Measurements from ENCODE around the gene COL4A2.
"Not testable (repeated sequence)": the region's sequence is repeated elsewhere in the genome, so short reads cannot be mapped to it uniquely, and the experiment has no call there.

The COL4A2 gene

GRCh38 chr13:110308656-110309359 is 1.7 kb downstream of the COL4A2 start:
- no peak for DNase-seq

DNA sequence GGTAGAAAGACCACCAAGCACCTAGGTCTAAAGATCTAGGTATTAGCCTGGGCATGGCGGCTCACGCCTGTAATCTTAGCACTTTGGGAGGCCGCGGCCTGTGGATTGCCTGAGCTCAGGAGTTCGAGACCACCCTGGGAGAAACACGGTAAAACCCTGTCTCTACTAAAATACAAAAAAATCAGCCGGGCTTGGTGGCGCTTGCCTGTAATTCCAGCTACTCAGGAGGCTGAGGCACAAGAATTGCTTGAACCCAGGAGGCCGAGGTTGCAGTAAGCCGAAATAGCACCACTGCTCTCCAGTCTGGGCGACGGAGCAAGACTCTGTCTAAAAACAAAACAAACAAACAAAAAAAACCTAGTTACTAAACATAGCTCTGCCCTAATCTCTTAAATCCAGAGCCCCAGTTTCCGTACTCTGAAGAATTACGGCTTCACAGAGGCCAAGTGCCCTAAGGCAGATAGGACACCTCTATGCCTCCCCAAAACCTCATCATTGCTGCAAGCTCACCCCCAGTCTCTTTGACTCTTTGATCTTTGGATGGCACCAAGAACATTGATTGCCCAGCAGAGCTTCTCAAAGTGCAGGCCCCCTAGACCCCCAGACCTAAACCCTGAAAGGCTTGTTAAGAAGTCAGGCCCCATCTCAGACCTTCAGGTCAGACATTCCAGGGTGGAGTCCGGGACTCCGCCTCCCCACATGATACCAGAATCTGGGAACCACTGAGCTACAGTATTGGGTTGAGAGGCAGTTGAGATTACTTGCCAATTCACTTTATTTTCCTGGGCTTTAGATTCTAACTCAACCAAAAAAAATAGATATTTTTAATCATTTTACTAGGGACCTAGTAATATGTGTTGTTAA is 2.8 kb downstream of the COL4A2 start:
- DNase-seq: no peak

- DNase-seq: no peak
These were observed 3.7 kb downstream of the COL4A2 start for GRCh38 chr13:110310541-110311442.

DNA sequence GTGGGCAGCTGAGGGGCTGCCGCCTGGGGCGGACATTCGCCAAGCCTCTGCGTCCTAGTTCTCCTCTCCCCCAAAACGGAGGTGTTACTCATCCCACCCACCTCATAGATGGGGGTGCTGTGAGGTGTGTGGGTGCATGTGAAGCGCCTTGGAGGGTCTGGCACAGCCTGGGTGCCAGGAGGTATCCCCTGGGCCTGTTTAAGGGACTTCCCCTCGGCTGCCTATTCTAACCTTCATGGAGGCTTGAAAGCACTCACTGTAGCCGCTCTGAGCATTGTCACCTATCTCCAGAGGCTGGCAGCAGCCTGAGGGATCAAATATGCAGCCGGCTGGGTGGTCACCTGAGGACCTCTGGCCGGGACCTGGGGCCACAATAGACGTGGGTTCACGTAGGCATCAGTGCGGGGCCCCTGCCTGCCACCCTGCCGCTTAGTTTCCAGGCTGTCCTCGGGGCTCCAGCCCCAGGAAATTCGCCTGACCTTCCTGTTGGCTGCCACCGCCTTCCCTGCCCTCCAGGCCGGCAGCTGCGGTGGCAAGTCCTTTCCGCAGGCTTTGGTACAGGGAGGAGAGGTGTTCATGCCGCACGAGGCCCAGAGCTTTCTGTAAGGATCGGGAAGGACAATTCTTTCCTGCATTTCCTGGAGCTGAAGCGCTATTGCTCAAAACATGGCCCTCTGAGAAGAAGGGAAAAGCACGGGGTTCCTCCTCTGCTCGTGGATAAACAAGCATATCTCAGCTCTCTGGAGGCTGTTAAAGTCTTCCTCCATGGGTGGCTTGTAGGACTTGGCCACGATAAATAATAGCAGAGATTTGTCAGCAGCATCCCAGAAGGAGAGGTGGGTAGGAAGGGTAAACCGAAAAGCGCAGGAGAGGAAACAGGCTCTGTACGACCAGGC is 4.6 kb downstream of the COL4A2 start:
- no peak for DNase-seq

- no peak for DNase-seq
These were observed 5.4 kb downstream of the COL4A2 start for GRCh38 chr13:110312339-110313031.

DNA sequence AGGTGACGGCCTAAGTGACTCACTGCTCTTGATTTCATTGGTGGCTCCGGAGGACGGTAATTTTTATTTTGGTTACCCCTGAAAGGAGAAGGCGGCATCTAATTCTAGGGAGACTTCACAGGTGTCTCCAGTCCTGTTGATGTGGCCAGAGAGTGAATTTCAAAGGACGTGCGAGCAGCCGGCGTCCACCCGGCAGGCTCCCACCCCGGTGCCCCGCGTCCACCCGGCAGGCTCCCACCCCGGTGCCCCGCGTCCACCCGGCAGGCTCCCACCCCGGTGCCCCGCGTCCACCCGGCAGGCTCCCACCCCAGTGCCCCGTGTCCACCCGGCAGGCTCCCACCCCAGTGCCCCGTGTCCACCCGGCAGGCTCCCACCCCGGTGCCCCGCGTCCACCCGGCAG is 6.2 kb downstream of the COL4A2 start:
- DNase-seq: not testable (repeated sequence)

GRCh38 chr13:110313733-110314132 is 6.6 kb downstream of the COL4A2 start:
- DNase-seq: not testable (repeated sequence)

GRCh38 chr13:110314516-110315245 is 7.6 kb downstream of the COL4A2 start:
- DNase-seq: no peak

DNA sequence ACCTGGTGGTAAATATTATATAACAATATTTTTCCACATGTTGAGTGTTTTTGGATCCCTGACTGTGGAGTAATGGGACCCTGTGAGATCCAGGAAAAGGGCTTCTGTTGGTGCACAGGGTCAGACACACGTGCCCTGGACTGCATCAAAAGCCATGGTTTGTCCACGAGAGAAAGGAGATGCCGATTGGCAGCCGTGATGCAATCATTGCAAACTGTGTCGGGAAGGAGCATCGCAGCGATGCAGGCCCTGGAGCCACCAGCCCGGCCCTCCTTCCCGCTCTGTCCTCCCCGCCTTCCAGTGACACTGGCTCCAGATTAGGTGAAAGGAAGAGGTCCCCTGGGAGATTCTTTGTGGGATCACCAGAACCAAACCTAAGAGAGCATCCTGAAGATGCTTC is 9.1 kb downstream of the COL4A2 start:
- DNase-seq: no peak

DNA sequence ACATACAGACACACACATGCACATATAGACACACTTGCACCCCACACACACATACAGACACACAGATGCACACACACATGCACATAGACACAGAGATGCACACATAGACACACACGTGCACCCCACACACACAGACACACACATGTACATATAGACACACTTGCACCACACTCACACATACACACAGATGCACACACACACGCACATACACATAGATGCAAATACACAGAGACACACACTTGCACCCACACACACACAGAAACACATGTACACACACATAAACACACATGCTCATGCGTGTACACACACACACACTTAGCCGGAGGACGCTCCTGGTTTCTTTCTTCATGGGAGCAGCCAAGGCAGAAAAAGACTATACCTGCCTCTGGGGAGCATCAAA is 10.0 kb downstream of the COL4A2 start:
- no peak for DNase-seq

DNA sequence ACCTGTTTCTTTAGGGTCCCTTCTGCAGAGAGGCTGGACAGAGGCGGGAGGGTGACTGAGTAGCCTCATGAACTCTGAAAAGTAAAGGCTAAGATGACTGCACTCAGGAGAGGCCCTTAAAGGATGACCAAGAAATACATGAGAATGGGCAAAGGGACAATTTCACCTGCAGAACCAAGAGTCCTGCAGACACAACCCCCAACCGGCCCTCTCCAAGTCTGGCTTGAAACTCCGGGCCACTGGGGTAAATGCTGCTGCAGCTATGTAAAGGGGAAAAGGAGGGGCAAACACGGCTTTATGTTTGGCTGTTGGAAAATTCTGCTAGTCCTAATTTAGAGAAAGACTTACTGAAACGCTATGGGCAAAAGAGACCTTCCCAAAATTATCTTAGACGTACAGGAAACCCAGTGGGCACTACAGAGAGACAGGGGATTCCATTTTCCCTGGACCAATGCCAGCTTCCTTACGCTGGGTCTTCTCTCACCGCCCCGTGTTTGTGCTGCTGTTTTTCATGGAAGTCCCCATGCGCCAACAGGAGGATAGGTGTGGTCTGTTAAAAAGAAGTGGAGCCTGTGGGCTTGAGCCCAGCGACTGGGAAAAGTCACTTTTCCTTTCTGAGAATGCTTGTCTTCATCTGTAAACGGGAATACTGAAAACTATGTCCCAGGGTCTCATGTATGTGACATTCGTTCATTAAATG is 10.6 kb downstream of the COL4A2 start:
- no peak for DNase-seq

DNA sequence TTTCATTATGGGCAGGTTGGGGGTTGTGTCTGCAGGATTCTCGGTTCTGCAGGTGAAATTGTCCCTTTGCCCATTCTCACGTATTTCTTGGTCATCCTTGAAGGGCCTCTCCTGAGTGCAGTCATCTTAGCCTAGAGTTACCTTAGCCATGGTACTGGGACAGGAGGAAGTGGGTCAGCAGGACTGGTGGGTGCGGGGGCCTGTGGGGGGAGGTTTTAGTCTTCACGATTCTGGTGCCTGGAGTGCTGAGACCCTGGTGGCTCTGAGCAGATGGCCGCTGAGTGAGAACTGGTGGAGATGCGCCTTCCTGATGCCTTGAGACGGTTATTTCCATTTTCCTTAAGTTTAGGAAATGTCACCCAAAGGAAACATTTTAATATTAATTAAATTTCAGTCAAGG is 11.8 kb downstream of the COL4A2 start:
- DNase-seq: no peak

- no peak for DNase-seq
These were observed 12.3 kb downstream of the COL4A2 start for GRCh38 chr13:110319397-110319773.

DNA sequence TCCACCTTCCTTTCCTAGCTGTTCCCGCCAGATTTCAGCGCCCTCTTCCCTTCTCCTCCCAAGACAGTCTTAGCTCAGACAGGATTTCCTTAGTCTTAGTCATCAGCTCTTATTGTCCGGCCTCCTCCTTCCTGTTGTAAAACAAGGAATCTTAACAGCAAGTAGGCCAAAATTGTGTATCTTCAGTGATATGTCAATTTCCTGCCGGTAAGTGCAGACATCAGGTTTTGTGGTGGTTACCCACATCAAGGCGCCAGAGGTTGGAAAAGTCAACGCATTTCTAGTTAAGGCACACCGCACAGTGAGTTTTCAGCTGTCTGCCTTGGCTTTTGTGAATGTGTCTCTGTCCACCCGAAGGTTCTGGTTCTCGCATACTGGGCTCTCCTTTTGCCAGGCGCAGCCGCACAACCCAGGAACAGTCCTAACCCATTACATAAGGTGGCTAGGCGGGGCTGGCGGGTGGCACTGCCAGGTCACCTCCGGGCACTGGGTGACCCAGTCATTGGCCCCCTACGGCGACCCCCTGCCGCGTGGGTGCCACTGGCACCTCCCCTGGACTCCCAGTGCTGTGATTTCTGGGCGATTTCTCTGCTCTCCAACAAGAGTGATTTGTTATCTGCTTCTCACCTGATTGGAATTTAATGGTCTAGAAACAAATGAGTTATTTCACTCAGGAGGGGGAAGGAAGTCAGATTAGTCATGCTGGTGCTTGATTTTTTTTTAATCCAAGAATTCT is 12.9 kb downstream of the COL4A2 start:
- DNase-seq: peak in 1 of 2 experiments; percentile 31

GRCh38 chr13:110320645-110321044 is 13.6 kb downstream of the COL4A2 start:
- no peak for DNase-seq

DNA sequence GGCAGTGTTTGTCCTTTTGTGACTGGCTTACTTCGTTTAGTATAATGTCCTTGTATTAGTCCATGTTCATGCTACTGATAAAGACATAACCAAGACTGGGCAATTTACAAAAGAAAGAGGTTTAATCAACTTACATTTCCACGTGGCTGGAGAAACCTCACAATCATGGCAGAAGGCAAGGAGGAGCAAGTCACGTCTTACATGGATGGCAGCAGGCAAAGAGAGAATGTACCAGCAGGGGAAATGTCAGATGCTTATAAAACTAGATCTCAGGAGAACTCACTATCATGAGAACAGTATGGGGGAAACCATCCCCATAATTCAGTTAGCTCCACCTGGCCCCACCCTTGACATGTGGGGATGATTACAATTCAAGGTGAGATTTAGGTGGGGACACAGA is 14.5 kb downstream of the COL4A2 start:
- not testable (repeated sequence) for DNase-seq

GRCh38 chr13:110322126-110322827 is 15.2 kb downstream of the COL4A2 start:
- DNase-seq: no peak

- no peak for DNase-seq
These were observed 15.7 kb downstream of the COL4A2 start for GRCh38 chr13:110322828-110323171.

Measured in activated CD4-positive, alpha-beta T cell treated with anti-CD3 and anti-CD28 coated beads, Interleukin-2, amount 50 U/mL, for 48 hours (primary cell).